Bronchial epithelial cell (primary cell): ENCODE results near the gene C1QL1. TPM values are rescaled to one million over a fixed set of nuclear protein-coding genes. Genes with fewer than 3 reads are reported as not detected.

ENCODE experiments used
- DNase-seq: peaks from one replicate; pipeline ENCODE4 v3.0.0-alpha.2; 2010; ENCODE audit warnings: low read depth
- FAIRE-seq: peaks from 2 replicates; lab custom pipeline; 2011; peaks lifted over from hg19 to GRCh38; lab: Jason Lieb, UNC
- H3K27me3 ChIP-seq: 2 replicates; pipeline ENCODE4 v1.5.1; 2011; ENCODE audit warnings: low read length; ENCODE audit not compliant: control insufficient read depth, insufficient read depth
- H3K36me3 ChIP-seq: 2 replicates; pipeline ENCODE4 v1.5.1; 2011; ENCODE audit warnings: low read length; ENCODE audit not compliant: control insufficient read depth, insufficient read depth
- H3K4me3 ChIP-seq: 2 replicates; pipeline ENCODE4 v1.5.1; 2011; ENCODE audit warnings: mild to moderate bottlenecking, low read depth, low read length, control low read depth
- CTCF ChIP-seq: IDR thresholded peaks from 2 replicates; pipeline ENCODE4 v1.5.1; 2011; ENCODE audit warnings: mild to moderate bottlenecking, moderate library complexity, low read length, control low read depth, inconsistent platforms; ENCODE audit not compliant: insufficient read depth, severe bottlenecking
- total RNA-seq: library from RNA; depleted of rRNA; stranded (reverse); fragments of >200 nt; gene quantifications from 2 replicates; pipeline ENCODE4 v1.2.1, GENCODE V29; 2014

Gene C1QL1
- total RNA-seq, 1 donor from 2014 or later = not detected

GRCh38 chr17:44919885-44920564 lies 48.1 kb downstream of the C1QL1 start:
- Histone ChIP-seq H3K27me3 (no peaks in the 10 kb centered on the region), H3K36me3 (no peaks in the 10 kb centered on the region), H3K4me3 (no peak overlapping the region)
- DNase-seq (peak; percentile 70), FAIRE-seq (peak; percentile 66)
- peak; percentile 90 for TF ChIP-seq CTCF

DNA sequence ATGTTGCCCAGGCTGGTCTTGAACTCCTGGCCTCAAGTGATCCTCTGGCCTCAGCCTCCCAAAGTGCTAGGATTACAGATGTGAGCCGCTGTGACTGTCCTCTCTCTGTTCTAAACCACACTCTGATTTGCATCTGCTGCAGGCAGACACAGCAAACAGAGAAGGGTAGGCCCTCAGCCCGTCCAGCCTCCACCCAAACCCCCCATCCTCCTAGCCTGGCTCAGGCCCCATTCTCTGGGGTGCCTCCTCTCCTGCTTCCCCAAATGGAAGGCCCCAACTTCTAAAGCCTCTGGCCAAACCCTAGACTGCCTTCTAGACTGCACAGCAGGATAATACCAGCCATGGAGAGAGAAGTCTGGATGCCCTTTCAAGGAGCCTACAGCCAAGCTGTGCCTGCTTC lies 48.7 kb downstream of the C1QL1 start:
- no peak overlapping the region for H3K4me3 ChIP-seq
- H3K36me3 ChIP-seq = no peaks in the 10 kb centered on the region
- DNase-seq (no peak), FAIRE-seq (no peak)
- no peak for TF ChIP-seq CTCF
- no peaks in the 10 kb centered on the region for H3K27me3 ChIP-seq

- H3K27me3 ChIP-seq = no peaks in the 10 kb centered on the region
- TF ChIP-seq CTCF = no peak
- DNase-seq (peak; percentile 73), FAIRE-seq (peak; percentile 7)
- H3K36me3 ChIP-seq = no peaks in the 10 kb centered on the region
- no peak overlapping the region for H3K4me3 ChIP-seq
These were observed 50.1 kb downstream of the C1QL1 start for GRCh38 chr17:44918006-44918405.

GRCh38 chr17:44917456-44917855 lies 50.6 kb downstream of the C1QL1 start:
- FAIRE-seq = no peak
- no peak for TF ChIP-seq CTCF
- H3K27me3 ChIP-seq = no peaks in the 10 kb centered on the region
- no peak overlapping the region for H3K4me3 ChIP-seq
- no peaks in the 10 kb centered on the region for H3K36me3 ChIP-seq
- DNase-seq = no peak

- Histone ChIP-seq H3K4me3 (no peak overlapping the region), H3K27me3 (no peaks in the 10 kb centered on the region), H3K36me3 (no peaks in the 10 kb centered on the region)
- FAIRE-seq (no peak), DNase-seq (peak; percentile 33)
- TF ChIP-seq CTCF = no peak
These were observed 51.3 kb downstream of the C1QL1 start for GRCh38 chr17:44916781-44917241.
